Upper lobe of right lung (tissue), 1 donor: ENCODE results near the gene NUAK1. TPM values are rescaled to one million over a fixed set of nuclear protein-coding genes. Genes with fewer than 3 reads are reported as not detected.

Source experiments
- ATAC-seq: fragments of 200-7000 bp; cut with Tn5 transposase; one replicate; pipeline ENCODE4 v1.9.1; 2020; ENCODE audit warnings: mild to moderate bottlenecking, moderate library complexity
- DNase-seq: peaks from one replicate; pipeline ENCODE4 v3.0.0-alpha.2; 2020
- H3K27ac ChIP-seq: fragments of 200-600 bp; one replicate; pipeline ENCODE4 v1.8.0; 2022
- H3K27me3 ChIP-seq: fragments of 200-600 bp; one replicate; pipeline ENCODE4 v1.8.0; 2022; ENCODE audit warnings: mild to moderate bottlenecking
- H3K36me3 ChIP-seq: fragments of 200-600 bp; one replicate; pipeline ENCODE4 v1.8.0; 2022
- H3K4me1 ChIP-seq: fragments of 200-600 bp; one replicate; pipeline ENCODE4 v1.8.0; 2022
- H3K4me3 ChIP-seq: fragments of 200-600 bp; one replicate; pipeline ENCODE4 v1.8.0; 2022; ENCODE audit warnings: mild to moderate bottlenecking
- H3K9me3 ChIP-seq: fragments of 200-600 bp; one replicate; pipeline ENCODE4 v1.8.0; 2022
- intact Hi-C: fragments of 100-400 bp; cut with DNase I; formaldehyde crosslinking; loops from one replicate; pipeline ENCODE4 v1.11.0; 2022
- total RNA-seq: library from RNA; stranded (reverse); fragmentation: NEBNext Ultra II Directional; extraction: Animal tissue kit (Norgen Biotek cat#: 25700); gene quantifications from one replicate; pipeline ENCODE4 v1.2.1, GENCODE V29; 2021
- TF ChIP-seq, protein P1 (sequence below): fragments of 200-600 bp; IDR thresholded peaks from one replicate; pipeline ENCODE4 v1.8.0; 2022; ENCODE audit warnings: antibody characterized with exemption
- donor health status: DM: no; HTN: yes; CAD: no; lungs with severe emphysema.

NUAK1 gene
- total RNA-seq, 1 donor from 2014 or later: 40.8 TPM

DNA sequence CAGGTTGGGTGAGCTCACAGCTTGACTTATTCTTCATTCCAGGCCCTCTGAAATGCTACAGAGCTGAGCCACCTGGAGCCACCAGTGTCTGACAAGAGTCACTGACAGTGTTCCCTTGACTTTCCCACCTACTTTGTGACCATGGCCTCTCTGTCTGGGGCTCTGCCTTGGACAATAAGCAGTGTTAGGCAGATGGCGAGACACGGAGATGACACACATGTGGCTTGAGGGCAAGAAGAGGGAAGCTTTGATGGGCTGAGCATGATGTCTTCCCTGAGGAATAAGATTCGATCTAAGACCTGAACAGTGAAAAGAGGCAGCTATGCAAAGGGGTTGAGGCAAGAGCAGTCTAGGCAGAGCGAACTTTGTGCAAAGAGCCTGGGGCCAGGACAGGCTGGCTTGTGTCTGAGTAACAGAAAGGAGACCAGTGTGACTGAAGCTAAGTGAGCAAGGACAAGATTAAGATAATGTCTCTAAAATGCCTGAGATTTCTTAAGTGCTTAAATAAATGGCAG is 105.5 kb downstream of the NUAK1 start:
- no peak for ATAC-seq
- H3K4me1 ChIP-seq: no peaks in the 10 kb centered on the region
- DNase-seq: no peak
- TF ChIP-seq, protein P1, sequence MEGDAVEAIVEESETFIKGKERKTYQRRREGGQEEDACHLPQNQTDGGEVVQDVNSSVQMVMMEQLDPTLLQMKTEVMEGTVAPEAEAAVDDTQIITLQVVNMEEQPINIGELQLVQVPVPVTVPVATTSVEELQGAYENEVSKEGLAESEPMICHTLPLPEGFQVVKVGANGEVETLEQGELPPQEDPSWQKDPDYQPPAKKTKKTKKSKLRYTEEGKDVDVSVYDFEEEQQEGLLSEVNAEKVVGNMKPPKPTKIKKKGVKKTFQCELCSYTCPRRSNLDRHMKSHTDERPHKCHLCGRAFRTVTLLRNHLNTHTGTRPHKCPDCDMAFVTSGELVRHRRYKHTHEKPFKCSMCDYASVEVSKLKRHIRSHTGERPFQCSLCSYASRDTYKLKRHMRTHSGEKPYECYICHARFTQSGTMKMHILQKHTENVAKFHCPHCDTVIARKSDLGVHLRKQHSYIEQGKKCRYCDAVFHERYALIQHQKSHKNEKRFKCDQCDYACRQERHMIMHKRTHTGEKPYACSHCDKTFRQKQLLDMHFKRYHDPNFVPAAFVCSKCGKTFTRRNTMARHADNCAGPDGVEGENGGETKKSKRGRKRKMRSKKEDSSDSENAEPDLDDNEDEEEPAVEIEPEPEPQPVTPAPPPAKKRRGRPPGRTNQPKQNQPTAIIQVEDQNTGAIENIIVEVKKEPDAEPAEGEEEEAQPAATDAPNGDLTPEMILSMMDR: no peak
- no peak overlapping the region for H3K4me3 ChIP-seq
- no peaks in the 10 kb centered on the region for H3K27me3 ChIP-seq
- no peak overlapping the region for H3K27ac ChIP-seq
- H3K9me3 ChIP-seq: no peaks in the 10 kb centered on the region
- H3K36me3 ChIP-seq: no peaks in the 10 kb centered on the region
- intact Hi-C loops: no loop called here

DNA sequence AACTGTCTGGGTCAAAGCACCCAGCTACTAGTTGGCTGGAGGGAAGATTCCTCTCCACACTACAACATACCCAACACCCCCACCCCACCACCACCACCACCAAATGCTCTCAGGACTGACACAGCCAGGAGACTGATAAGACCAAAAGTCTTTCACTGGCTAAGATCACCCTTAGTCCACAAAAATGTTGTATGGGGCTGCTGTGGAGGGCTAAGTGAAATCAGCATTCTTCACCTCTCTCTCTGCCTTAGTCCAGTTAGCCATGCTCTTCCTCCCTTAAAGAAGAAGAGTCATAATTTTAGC is 106.2 kb downstream of the NUAK1 start:
- Histone ChIP-seq H3K4me1 (no peaks in the 10 kb centered on the region), H3K36me3 (no peaks in the 10 kb centered on the region), H3K27ac (no peak overlapping the region), H3K4me3 (no peak overlapping the region), H3K9me3 (no peaks in the 10 kb centered on the region), H3K27me3 (no peaks in the 10 kb centered on the region)
- DNase-seq (no peak), ATAC-seq (no peak)
- TF ChIP-seq, protein P1: no peak
- intact Hi-C loops: no loop called here

DNA sequence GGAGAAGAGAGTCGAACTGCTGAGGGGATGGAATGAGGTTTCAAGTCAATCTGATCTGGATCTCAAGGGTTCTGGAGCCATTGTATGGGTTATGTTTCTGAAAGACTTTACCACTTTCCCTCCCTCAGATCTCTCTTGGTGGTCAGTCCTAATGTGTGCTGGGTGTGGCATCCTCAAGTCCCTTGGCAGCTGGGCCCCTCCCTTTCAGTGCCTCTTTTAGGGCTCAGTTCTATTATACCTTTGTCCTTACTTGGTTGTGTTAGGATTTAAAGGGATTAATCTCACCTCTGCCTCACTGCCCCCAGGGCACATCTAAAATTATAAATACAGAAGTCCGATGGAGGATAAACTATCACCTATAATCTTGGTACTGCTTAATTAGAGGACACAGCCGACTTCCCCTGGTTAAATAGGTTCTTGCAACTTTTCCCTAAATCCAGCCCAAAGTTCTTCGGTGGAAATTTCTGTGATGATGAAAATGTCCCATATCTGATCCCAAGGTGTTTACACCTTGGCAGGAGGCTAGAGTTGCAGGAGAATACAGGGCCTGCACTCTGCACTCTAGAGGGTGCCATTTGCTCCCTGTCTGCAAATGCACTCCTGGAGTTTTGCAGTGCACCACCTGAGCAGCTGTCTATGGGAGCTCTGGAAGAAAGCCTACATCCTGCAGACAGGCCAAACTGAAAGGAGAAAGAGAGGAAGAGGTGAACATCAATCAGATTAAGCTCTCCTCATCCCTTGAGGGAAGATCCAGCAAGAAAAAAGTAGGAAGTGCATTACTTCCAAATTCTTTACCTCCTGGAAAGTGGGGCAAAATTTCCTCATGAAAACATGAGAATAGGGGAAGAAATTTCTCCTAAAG is 106.8 kb downstream of the NUAK1 start:
- Histone ChIP-seq H3K4me1 (no peaks in the 10 kb centered on the region), H3K9me3 (no peaks in the 10 kb centered on the region), H3K27ac (no peak overlapping the region), H3K27me3 (no peaks in the 10 kb centered on the region), H3K36me3 (no peaks in the 10 kb centered on the region), H3K4me3 (no peak overlapping the region)
- ATAC-seq (no peak), DNase-seq (no peak)
- intact Hi-C loops: no loop called here
- TF ChIP-seq, protein P1: no peak

DNA sequence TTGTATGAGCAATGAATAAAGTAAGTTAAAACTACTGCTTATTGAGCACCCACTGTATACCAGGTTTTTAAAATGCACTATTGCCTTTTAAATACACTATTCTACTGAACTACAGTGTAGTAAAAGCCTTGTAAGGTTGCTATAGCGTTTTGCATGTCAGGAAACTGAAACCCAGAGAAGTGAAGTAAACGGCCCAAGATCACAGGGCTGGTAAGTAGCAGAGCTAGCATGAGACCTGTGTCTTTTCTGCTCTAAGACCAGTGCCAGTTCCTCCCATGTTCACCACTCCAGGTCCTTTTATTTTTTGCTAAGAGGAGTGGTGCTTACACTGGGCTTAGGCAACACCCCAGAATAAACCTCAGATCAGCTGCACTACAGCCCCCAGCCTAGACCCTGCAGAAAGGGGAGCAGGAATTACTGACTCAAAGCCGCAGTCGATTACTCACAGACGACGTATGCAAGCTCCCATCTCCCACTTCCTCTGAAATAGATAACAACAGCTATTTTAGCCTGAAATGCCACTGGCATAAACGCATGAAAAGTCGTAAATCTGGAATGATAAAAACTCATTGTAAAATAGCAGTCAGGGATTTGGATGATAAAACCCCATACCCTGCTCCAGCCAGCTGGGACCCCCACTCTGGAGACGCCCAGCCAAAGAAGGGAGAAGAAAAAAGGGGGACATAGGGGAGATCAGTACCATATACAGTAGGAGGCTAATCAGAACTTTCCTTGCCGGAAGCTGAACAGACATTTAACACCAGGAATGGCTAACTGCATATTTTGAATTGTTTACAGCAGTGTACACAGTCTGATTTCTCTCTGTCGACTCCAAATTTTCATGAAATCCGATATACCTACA is 108.3 kb downstream of the NUAK1 start:
- intact Hi-C loops: no loop called here
- Histone ChIP-seq H3K4me3 (no peak overlapping the region), H3K9me3 (no peaks in the 10 kb centered on the region), H3K27ac (no peak overlapping the region), H3K36me3 (no peaks in the 10 kb centered on the region), H3K27me3 (no peaks in the 10 kb centered on the region), H3K4me1 (no peaks in the 10 kb centered on the region)
- no peak for DNase-seq
- TF ChIP-seq, protein P1: no peak
- no peak for ATAC-seq

DNA sequence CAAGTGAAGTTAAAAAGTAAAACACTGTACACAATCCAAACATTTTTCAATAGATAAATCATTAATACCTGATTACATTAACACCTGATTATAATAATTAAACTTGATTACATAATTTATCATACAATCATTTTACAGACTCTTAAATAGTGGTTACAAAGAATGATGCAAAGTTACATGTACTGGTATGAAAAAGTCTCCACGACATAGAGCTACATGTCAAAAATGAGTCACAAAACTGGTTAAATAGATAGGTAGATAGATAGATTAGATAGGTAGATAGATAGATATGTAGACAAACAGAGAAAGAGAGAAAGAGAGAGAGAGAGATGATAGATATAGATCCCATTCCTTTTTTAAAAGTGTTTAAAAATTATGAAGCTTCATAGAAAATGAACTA is 109.2 kb downstream of the NUAK1 start:
- Histone ChIP-seq H3K4me1 (no peaks in the 10 kb centered on the region), H3K36me3 (no peaks in the 10 kb centered on the region), H3K9me3 (no peaks in the 10 kb centered on the region), H3K27me3 (no peaks in the 10 kb centered on the region), H3K27ac (no peak overlapping the region), H3K4me3 (no peak overlapping the region)
- TF ChIP-seq, protein P1: no peak
- intact Hi-C loops: no loop called here
- DNase-seq: no peak
- no peak for ATAC-seq
